Measurements from ENCODE around the gene SKA2. TPM values are rescaled to one million over a fixed set of nuclear protein-coding genes. Genes with fewer than 3 reads are reported as not detected.
"Not testable (repeated sequence)": the region's sequence is repeated elsewhere in the genome, so short reads cannot be mapped to it uniquely, and the experiment has no call there.

Gene SKA2
- total RNA-seq, 1 experiment from 2014 or later: 48.8 TPM

- H3K27me3 ChIP-seq (ENCODE audit: control insufficient read depth, insufficient read depth, low read length): no peaks in the 10 kb centered on the region
- peaks cover 3% of the 10 kb centered on the region; the same call in 1 of the 2 replicates for H3K36me3 ChIP-seq (replicated peaks; ENCODE audit: control insufficient read depth, insufficient read depth, low read length)
- no peak overlapping the region for H3K4me3 ChIP-seq (ENCODE audit: insufficient read depth, low read depth, low read length)
- peak; percentile 71 for DNase-seq
Measured at GRCh38 chr17:59165933-59166342, 11.0 kb upstream of the SKA2 start.

- DNase-seq: no peak
- Histone ChIP-seq H3K36me3 (replicated peaks; ENCODE audit: control insufficient read depth, insufficient read depth, low read length) (no peaks in the 10 kb centered on the region), H3K4me3 (ENCODE audit: insufficient read depth, low read depth, low read length) (no peak overlapping the region), H3K27me3 (ENCODE audit: control insufficient read depth, insufficient read depth, low read length) (no peaks in the 10 kb centered on the region)
Measured at GRCh38 chr17:59161477-59161876, 6.5 kb upstream of the SKA2 start.

GRCh38 chr17:59160157-59161025 is 5.4 kb upstream of the SKA2 start:
- Histone ChIP-seq H3K4me3 (ENCODE audit: insufficient read depth, low read depth, low read length) (no peak overlapping the region), H3K27me3 (ENCODE audit: control insufficient read depth, insufficient read depth, low read length) (no peaks in the 10 kb centered on the region), H3K36me3 (replicated peaks; ENCODE audit: control insufficient read depth, insufficient read depth, low read length) (no peaks in the 10 kb centered on the region)
- DNase-seq: no peak

- Histone ChIP-seq H3K36me3 (replicated peaks; ENCODE audit: control insufficient read depth, insufficient read depth, low read length) (no peaks in the 10 kb centered on the region), H3K27me3 (ENCODE audit: control insufficient read depth, insufficient read depth, low read length) (no peaks in the 10 kb centered on the region)
- DNase-seq: peak; percentile 86
Measured at GRCh38 chr17:59155439-59156177, 622 bp upstream of the SKA2 start, which contains the start of gene PRR11. TSS of gene PRR11 (plus strand) at chr17:59155746. CDS start at chr17:59169753, 14,007 bp downstream.

DNA sequence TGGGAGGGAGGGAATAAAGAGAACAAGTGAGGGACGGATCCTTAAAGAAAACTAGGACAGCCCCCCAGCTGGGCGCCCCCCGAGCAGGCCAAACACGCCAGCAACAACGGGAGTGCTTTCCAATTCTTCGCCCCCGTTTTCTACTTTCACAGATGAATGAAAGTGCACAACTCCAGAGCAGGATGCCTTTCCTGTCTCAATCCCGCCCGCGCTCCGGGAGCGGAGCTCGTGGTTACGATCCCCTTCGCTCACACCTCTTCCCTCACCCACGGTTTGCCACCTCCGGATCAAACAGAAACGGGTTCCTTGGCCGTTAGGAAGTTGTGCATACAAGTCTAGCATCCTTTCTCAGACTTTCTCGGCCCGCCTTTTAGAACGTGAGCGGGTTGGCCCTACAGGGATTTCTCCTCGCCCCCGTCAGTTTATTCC is 680 bp downstream of the SKA2 start:
- peak; percentile 48 for DNase-seq
- H3K4me3 ChIP-seq (ENCODE audit: insufficient read depth, low read depth, low read length): peak overlapping the region; percentile 73
- no peaks in the 10 kb centered on the region for H3K27me3 ChIP-seq (ENCODE audit: control insufficient read depth, insufficient read depth, low read length)
- H3K36me3 ChIP-seq (replicated peaks; ENCODE audit: control insufficient read depth, insufficient read depth, low read length): no peaks in the 10 kb centered on the region

More at GRCh38 chr17:59155439-59156177, 622 bp upstream of the SKA2 start, which contains the start of gene PRR11:
- peak within 1 kb of the TSS; percentile 73 for H3K4me3 ChIP-seq (ENCODE audit: insufficient read depth, low read depth, low read length)

- no peaks in the 10 kb centered on the region for H3K36me3 ChIP-seq (replicated peaks; ENCODE audit: control insufficient read depth, insufficient read depth, low read length)
- no peak overlapping the region for H3K4me3 ChIP-seq (ENCODE audit: insufficient read depth, low read depth, low read length)
- no peak for DNase-seq
- H3K27me3 ChIP-seq (ENCODE audit: control insufficient read depth, insufficient read depth, low read length): no peaks in the 10 kb centered on the region
Measured at GRCh38 chr17:59152925-59153324, 2.1 kb downstream of the SKA2 start.

GRCh38 chr17:59151591-59151990 is 3.4 kb downstream of the SKA2 start:
- Histone ChIP-seq H3K27me3 (ENCODE audit: control insufficient read depth, insufficient read depth, low read length) (no peaks in the 10 kb centered on the region), H3K36me3 (replicated peaks; ENCODE audit: control insufficient read depth, insufficient read depth, low read length) (no peaks in the 10 kb centered on the region), H3K4me3 (ENCODE audit: insufficient read depth, low read depth, low read length) (no peak overlapping the region)
- no peak for DNase-seq

DNA sequence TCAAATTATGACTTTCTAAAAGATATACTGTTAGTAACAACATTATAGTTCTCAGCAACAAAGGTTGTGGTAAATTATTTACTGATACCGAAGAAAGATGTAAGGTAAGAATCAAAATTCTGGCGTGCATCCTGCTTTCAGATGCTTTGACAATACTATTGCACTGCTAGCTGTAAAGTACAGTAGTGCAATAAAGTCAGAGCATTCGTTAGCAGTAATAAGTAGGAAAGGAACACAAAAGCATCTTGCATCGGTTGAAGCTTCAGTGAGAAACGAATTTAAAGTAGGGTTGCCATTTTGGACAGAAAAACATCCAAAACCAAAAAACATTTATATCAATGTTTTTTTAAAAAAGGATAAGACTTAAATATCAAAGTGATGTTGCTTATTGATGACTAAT is 4.0 kb downstream of the SKA2 start:
- Histone ChIP-seq H3K4me3 (ENCODE audit: insufficient read depth, low read depth, low read length) (no peak overlapping the region), H3K27me3 (ENCODE audit: control insufficient read depth, insufficient read depth, low read length) (no peaks in the 10 kb centered on the region), H3K36me3 (replicated peaks; ENCODE audit: control insufficient read depth, insufficient read depth, low read length) (no peaks in the 10 kb centered on the region)
- no peak for DNase-seq

- DNase-seq: no peak
- Histone ChIP-seq H3K27me3 (ENCODE audit: control insufficient read depth, insufficient read depth, low read length) (no peaks in the 10 kb centered on the region), H3K36me3 (replicated peaks; ENCODE audit: control insufficient read depth, insufficient read depth, low read length) (no peaks in the 10 kb centered on the region), H3K4me3 (ENCODE audit: insufficient read depth, low read depth, low read length) (no peak overlapping the region)
Measured at GRCh38 chr17:59149841-59150511, 5.0 kb downstream of the SKA2 start.

- H3K27me3 ChIP-seq (ENCODE audit: control insufficient read depth, insufficient read depth, low read length): no peaks in the 10 kb centered on the region
- DNase-seq: no peak
- H3K36me3 ChIP-seq (replicated peaks; ENCODE audit: control insufficient read depth, insufficient read depth, low read length): no peaks in the 10 kb centered on the region
- no peak overlapping the region for H3K4me3 ChIP-seq (ENCODE audit: insufficient read depth, low read depth, low read length)
Measured at GRCh38 chr17:59149051-59149450, 5.9 kb downstream of the SKA2 start.

DNA sequence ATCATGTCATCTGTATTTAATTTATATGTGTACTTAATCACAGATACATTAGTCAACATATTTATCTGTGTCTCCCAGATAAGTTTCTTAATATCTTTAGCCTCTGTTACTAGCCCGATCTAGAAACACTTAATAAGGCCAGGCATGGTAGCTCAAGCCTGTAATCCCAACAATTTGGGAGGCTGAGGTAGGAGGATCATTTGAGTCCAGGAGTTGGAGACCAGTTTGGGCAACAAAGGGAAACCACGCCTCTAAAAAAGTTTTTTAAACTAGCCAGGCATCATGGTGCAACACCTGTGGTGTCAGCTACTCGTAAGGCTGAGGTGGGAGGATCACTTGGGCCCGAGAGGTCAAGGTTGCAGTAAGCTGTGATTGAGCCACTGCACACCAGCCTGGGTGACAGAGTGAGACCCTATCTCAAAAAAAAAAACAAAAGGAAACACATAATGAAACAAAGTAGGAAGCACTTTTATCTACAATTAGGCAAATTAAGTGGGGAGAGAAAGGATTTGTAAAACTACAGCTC is 9.4 kb downstream of the SKA2 start:
- Histone ChIP-seq H3K27me3 (ENCODE audit: control insufficient read depth, insufficient read depth, low read length) (no peaks in the 10 kb centered on the region), H3K36me3 (replicated peaks; ENCODE audit: control insufficient read depth, insufficient read depth, low read length) (no peaks in the 10 kb centered on the region), H3K4me3 (ENCODE audit: insufficient read depth, low read depth, low read length) (no peak overlapping the region)
- no peak for DNase-seq

DNA sequence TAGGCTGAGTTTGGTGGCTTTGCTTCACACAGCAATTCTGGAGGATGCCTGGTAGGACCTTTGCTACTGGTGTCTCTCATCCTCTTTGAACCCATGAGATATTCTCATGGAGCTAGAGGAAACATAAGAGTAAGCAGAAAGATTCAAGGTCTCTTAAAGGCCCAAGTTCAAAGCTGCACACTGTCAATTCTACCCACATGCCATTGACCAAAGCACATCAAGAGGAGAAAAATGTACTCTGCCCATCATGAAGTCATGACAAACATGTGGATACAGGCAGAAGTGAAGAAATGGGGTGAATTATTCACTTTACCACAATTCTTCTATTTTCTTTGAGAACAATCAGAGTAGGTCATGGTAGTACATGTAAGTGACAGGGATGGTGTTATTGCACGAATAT is 13.1 kb downstream of the SKA2 start:
- Histone ChIP-seq H3K27me3 (ENCODE audit: control insufficient read depth, insufficient read depth, low read length) (no peaks in the 10 kb centered on the region), H3K36me3 (replicated peaks; ENCODE audit: control insufficient read depth, insufficient read depth, low read length) (no peaks in the 10 kb centered on the region), H3K4me3 (ENCODE audit: insufficient read depth, low read depth, low read length) (no peak overlapping the region)
- DNase-seq: no peak

GRCh38 chr17:59139939-59140338 is 15.0 kb downstream of the SKA2 start:
- Histone ChIP-seq H3K27me3 (ENCODE audit: control insufficient read depth, insufficient read depth, low read length) (no peaks in the 10 kb centered on the region), H3K4me3 (ENCODE audit: insufficient read depth, low read depth, low read length) (no peak overlapping the region), H3K36me3 (replicated peaks; ENCODE audit: control insufficient read depth, insufficient read depth, low read length) (no peaks in the 10 kb centered on the region)
- no peak for DNase-seq

DNA sequence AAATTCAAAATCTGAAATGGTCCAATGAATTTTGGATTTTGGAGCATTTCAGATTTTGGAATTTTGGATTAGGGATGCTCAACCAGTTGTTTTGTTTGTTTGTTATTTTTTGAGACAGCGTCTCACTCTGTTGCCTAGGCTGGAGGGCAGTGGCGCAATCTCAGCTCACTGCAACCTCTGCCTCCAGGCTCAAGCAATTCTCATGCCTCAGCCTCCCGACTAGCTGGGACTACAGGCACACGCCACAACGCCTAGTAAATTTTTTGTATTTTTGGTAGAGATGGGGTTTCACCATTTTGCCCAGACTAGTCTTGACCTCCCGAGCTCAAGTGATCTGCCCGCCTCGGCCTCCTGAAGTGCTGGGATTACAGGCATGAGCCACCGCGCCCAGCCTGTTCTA is 16.6 kb downstream of the SKA2 start:
- not testable (repeated sequence) for H3K27me3 ChIP-seq (ENCODE audit: control insufficient read depth, insufficient read depth, low read length); DNase-seq; H3K36me3 ChIP-seq (replicated peaks; ENCODE audit: control insufficient read depth, insufficient read depth, low read length); H3K4me3 ChIP-seq (ENCODE audit: insufficient read depth, low read depth, low read length)
